Mononuclear cell (primary cell): ENCODE data around the gene PRSS33. TPM values are rescaled to one million over a fixed set of nuclear protein-coding genes. Genes with fewer than 3 reads are reported as not detected.

Experiments used
- H3K27me3 ChIP-seq: 2 replicates; pipeline ENCODE4 v1.6.0; 2011; ENCODE audit warnings: low read length, control low read depth; ENCODE audit not compliant: insufficient read depth
- H3K4me1 ChIP-seq: 2 replicates; pipeline ENCODE4 v1.5.1; 2011; ENCODE audit warnings: mild to moderate bottlenecking, low read length, control low read depth; ENCODE audit not compliant: insufficient read depth
- H3K4me3 ChIP-seq: 2 replicates; pipeline ENCODE4 v1.5.1; 2011; ENCODE audit warnings: mild to moderate bottlenecking, low read length, moderate library complexity
- H3K9me3 ChIP-seq: 2 replicates; pipeline ENCODE4 v1.5.1; 2011; ENCODE audit warnings: low read depth, mild to moderate bottlenecking, control low read depth, low read length
- total RNA-seq: library from RNA; depleted of rRNA; stranded (reverse); fragments of >200 nt; gene quantifications from one replicate; pipeline ENCODE4 v1.2.3, GENCODE V29; 2012

PRSS33 gene
- total RNA-seq, 1 donor, result not detected

DNA sequence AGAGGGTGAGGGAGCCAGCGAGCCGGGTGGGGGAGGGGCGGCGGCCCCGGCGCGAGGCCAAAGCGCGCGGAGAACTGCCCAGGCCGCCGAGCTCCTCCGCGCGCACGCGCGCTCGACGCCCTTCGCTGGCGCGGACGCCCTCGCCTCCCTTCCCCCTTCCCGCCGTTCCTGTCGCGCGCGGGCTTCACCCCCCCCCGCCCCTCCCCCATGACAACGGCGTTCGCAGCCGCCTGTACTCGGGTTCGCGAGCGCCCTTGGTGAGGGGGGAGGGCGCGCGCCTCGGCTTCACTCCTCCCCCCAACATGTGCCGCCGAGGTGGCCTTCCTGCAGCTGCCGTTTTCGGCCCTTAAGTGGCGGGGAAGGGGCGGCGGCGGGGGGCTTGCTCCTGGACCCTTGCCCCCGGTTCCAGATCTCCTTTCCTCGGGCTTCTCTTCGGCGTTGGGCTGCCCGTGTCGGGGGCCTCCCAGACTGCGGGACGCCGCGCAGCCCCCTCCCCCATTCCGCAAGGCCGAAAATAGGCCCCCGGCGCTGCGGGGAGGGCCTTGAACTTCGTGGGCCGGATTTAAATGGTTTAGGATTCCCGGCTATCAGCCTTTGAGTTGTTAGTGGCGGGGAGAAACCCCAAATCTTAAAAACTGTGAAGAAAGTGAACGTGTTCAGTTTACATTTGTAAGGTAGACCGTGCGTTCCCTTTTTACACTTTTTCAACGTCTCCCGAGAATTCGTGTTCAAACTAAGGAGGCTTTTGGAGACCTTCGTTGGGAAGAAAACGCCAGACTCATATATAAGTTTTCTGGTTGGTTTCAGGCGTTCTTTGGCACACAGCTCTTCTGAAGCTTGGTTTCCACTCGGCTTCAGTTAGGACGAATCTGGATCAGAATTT is 34.3 kb downstream of the PRSS33 start:
- Histone ChIP-seq H3K27me3 (no peaks in the 10 kb centered on the region), H3K9me3 (no peaks in the 10 kb centered on the region), H3K4me3 (peak overlapping the region; percentile 76), H3K4me1 (peaks cover 47% of the 10 kb centered on the region)

DNA sequence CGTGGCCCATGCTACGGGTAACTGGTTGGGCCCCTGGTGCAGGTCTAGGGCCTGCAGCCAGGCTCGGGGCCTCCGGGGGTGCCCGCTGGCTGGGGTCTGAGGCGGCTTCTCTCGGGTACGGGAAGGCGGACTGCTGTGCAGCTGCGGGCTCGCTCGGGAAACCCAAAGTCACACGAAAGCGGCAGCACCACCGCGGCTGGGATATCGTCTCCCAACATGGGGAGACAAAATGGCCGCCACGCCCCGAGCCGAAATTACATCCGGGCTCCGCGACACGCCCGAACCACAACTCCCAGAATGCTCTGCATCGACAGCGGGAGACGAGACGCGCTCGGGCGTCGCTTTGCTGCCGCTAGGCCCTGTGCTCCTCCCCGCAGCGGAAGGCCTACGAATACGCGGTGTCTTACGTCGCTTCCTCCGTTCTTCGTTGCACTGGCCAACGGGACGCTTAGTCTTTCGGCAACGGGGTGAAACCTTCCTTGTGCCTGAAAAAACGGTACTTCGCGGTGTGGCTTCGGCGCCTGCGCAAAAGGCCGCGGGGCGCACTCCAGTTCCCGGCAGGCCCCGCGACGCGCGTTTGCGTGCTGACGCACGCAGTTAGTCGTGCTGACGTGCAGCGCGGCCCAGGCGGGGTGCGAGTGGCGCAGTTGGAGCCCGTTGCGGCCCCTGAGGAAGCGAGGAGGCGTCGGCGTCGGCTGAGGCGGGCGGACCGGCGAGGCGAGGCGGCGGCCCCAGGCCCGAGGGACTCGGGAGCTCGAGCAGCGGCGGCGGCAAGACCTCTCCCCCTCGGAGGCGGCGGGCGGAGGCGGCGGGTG is 35.1 kb downstream of the PRSS33 start, which contains the start of gene SRRM2:
Gene SRRM2 (plus strand): TSS at position 604 of the 815 bp plus-strand sequence. CDS start 3,727 bp downstream, outside the sequence.
- H3K27me3 ChIP-seq, result no peaks in the 10 kb centered on the region
- peak within 1 kb of the TSS; percentile 76 for H3K4me3 ChIP-seq
- H3K4me1 ChIP-seq, result peaks cover 47% of the 10 kb centered on the region
- H3K9me3 ChIP-seq, result no peaks in the 10 kb centered on the region

DNA sequence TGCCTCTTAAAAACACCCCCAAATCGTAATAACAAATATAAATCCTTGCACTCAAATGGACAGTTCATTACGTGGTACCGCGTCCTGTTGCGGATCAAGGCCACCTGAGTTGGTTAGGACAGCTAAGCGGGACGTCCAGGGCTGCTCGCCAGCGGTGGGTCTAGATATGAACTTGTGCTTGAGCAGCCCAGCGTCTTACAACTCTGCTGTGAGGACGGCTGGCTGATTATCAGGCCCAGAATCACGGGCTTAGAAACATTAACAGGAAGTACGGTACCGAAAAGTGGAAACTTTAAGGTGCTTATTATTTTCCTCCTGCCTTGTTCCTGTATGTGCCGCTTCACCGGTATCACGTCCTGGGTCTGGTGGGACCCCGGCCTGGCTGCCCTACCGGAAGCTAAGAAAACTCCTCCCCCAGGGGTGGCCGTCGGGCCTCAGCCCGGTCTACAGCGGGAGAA is 35.8 kb downstream of the PRSS33 start:
- Histone ChIP-seq H3K9me3 (no peaks in the 10 kb centered on the region), H3K27me3 (no peaks in the 10 kb centered on the region), H3K4me3 (peak overlapping the region; percentile 76), H3K4me1 (peaks cover 47% of the 10 kb centered on the region)

DNA sequence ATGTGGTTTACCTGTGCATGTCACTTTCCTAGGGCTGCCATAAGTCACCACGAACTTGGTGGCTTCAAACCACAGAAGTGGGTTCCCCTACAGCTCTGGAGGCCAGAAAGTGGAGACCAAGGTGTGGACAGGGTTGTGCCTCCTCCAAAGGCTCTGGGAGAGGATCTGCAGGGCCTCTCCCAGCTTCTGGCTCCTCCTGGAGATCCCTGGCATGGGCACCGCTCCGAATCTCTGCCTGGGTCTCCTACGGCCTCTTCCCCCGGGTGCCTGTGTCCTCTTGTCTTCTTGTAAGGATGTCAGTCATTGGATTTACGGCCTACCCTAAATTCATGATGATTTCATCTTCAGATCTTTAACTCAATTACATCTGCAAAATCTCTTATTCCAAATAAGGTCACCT is 37.4 kb downstream of the PRSS33 start:
- peaks cover 31% of the 10 kb centered on the region for H3K4me1 ChIP-seq
- no peak overlapping the region for H3K4me3 ChIP-seq
- no peaks in the 10 kb centered on the region for H3K9me3 ChIP-seq
- H3K27me3 ChIP-seq, result no peaks in the 10 kb centered on the region

DNA sequence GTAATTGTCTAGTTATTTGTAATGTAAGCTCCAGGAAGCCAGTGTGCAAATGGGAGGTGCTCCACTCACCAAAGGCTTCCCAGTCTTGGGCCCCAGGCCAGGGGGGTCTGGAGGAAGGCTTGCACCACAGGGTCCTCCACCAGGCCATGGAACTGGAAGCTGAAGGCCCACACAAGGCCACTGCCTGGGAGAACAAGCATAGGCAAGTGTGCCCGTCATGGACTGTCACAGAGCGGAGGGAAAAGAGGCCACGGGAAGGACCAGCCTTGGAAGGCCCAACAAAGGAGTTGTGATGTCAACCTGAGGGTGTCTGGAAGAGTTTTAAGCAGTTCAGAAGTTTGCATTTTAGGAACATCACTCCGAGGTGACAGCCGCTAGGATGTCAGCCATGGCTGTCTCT is 37.9 kb downstream of the PRSS33 start:
- Histone ChIP-seq H3K9me3 (no peaks in the 10 kb centered on the region), H3K4me1 (peaks cover 26% of the 10 kb centered on the region), H3K27me3 (no peaks in the 10 kb centered on the region), H3K4me3 (no peak overlapping the region)

DNA sequence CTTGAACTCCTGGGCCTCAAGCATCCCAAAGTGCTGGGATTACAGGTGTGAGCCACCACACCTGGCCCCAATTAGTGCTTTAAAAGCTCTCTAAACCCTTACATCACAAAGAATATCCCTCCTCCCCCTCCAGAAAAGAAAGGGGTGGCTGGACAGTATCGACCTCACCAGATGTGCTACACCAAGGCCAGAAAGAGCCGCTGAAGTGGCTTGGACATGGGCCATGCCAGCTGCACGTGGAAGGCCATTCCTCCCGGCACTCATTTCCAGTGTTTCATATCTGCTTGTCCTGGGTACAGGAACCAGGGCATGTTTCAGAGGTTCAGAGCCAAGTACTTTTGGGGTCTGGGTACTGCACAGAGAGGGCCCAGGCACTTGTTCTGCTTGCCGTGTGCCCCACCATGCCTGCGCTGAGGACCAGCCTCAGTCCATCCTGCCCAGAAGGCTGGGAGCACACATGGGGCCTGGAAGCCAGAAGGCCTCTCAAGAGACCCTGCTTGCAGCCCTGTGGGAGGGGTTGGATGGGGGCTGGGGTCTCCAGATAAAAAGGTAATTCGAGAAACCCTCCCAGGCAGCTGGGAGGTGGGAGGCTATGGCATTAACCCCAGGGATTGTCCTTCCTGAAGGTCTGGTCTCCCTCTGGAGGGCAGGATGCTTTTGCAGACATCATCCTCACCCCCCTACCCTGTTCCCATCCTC is 38.5 kb downstream of the PRSS33 start:
- H3K27me3 ChIP-seq, result no peaks in the 10 kb centered on the region
- H3K4me3 ChIP-seq, result no peak overlapping the region
- no peaks in the 10 kb centered on the region for H3K9me3 ChIP-seq
- peaks cover 20% of the 10 kb centered on the region for H3K4me1 ChIP-seq

DNA sequence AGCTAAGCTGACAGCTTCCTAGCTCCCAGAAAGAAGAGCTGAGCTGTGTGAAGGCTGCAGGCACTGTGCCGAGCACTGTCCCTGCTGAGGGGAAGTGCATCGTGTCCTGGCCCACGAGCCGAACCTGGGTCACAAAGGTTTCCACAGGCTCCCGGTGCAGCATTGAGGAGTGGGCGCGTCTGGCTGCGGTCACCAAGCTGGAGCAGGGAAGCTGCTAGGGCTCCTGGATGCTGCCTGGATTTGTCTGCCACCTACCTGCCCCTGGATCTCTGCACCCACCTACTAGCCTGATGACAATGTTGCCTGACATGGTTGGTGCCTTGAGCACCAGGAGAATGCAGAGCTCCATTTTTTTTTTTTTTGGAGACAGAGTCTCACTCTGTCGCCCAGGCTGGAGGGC is 41.4 kb downstream of the PRSS33 start:
- peaks cover 1% of the 10 kb centered on the region for H3K4me1 ChIP-seq
- H3K9me3 ChIP-seq, result no peaks in the 10 kb centered on the region
- H3K27me3 ChIP-seq, result no peaks in the 10 kb centered on the region

DNA sequence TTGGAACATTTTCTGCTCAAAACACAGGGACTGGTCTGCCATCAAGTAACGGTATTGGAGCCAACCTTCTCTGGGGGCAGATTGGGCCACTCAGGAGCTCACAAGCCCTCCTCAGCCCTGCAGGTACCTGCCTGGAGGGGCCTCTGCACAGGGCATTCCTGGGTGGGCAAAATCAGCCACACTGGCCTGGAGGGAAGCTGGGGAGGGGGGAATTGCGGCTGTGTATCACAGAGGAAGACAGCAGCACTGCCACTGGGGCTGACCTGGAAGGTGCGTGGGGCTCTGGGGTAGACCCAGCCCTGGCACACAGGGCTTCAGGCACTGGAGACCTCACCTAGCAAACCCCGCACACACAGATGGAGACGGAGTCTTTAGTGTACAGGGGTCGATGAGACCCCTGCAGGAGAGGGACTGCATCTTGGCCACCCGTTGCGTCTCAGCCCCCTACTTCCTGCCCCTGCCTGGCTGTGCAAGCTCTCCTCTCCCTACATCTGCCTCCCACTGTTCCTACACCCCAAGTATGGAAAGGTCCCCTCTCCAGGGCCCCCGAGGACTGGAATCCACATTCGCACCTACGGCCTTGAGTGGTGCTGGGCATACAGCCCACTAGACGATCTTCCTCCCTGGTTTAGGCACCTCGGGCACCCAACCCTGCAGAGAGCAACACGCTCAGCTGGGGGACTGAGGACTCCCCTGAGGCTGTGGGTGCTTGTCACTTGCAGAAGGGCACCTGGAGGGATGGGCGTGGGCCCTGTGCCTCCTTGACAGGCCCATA is 42.1 kb downstream of the PRSS33 start:
- no peaks in the 10 kb centered on the region for H3K27me3 ChIP-seq
- no peak overlapping the region for H3K4me3 ChIP-seq
- no peaks in the 10 kb centered on the region for H3K4me1 ChIP-seq
- H3K9me3 ChIP-seq, result no peaks in the 10 kb centered on the region

More for the DNA sequence above, 41.4 kb downstream of the PRSS33 start:
- no peak overlapping the region for H3K4me3 ChIP-seq

DNA sequence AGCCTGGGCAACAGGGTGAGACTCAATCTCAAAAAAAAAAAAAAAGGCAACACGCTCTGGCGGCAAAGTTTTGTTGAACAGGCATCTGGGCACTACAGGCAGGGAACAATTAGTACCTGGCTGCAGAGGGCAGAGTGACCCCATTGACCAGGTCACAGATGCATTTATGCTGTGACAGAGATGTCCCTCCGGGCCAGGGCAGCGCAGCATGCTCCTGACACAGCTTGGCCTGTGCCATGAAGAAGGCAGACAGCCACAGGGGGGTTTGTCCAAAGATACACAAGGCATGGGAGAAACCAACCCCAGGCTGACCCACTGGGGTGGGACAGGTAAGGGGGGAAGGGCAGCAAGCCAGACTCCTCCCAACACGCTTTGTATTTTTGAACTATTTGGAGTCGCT is 42.6 kb downstream of the PRSS33 start:
- Histone ChIP-seq H3K27me3 (no peaks in the 10 kb centered on the region), H3K4me3 (no peak overlapping the region), H3K9me3 (no peaks in the 10 kb centered on the region), H3K4me1 (no peaks in the 10 kb centered on the region)

DNA sequence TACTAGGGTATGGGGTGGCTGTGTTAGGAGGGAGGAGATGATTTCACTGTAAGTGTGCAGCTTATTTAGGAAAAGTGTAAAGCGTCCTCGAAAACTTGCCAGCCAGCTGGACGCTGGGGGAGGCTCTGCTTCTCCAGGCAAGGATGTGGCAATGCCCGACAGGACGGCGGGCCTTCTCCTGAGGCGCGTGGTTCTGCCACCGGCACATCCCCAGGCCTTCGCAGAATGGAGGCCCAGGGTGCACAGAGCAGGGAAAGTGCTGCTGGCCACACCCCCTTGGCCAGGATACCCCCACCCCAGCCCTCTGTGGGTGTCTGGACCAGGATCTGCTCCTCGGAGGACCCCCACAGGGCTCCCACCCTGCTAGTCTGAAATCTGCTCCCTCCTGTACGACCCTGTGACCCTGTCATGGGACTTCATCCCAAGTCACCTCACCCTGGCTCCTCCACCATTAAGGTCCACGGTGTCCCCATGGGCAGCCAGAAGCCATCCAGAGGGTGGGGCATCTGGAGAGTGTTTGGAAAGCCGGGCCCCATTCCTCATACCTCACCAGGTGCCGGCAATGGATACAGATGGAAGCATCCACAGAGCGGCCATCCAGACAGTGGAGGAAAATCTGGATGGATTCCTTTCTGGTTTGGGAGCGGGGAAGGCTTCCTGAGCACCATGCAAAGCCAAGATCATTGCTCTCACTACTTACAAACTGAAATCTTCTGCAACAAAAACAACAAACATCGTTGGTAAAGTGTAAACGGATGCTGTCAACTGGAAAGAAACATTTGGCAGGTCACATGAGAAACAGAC is 44.2 kb downstream of the PRSS33 start:
- Histone ChIP-seq H3K27me3 (no peaks in the 10 kb centered on the region), H3K4me1 (no peaks in the 10 kb centered on the region), H3K9me3 (no peaks in the 10 kb centered on the region), H3K4me3 (no peak overlapping the region)

DNA sequence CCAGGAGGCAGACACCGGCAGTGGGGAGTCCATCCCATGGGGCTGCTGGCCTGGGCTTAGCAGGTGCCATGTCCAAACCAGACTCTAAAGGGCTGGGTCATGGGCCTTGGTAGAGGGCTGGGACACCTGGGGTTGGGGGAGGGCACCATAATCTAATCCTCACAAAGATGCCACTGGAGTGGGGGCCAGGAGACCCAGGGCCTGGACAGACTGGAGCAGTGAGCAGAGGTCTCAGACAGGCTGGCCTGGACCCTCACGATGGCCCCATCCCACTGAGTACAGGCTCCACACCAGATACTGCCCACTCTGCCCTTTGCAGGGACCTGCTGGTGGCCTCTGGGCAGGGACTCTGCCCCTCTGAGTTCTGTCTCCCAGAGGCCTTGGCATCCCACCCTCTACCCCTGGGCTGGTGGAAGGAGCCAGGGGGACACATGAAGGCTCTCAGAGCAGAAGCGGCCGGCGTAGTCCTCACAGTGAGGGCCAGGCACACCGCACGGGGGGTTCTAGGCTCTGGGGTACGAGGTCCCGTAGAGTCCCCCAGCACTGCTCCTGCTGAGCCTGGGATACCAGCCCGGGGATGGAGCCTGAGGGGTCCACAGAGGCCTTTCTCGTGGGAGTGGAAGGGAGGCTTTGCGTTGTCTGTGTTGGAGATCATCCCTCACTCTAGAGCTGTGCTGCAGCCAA is 44.9 kb downstream of the PRSS33 start:
- no peaks in the 10 kb centered on the region for H3K9me3 ChIP-seq
- H3K4me1 ChIP-seq, result no peaks in the 10 kb centered on the region
- H3K4me3 ChIP-seq, result no peak overlapping the region
- H3K27me3 ChIP-seq, result no peaks in the 10 kb centered on the region

DNA sequence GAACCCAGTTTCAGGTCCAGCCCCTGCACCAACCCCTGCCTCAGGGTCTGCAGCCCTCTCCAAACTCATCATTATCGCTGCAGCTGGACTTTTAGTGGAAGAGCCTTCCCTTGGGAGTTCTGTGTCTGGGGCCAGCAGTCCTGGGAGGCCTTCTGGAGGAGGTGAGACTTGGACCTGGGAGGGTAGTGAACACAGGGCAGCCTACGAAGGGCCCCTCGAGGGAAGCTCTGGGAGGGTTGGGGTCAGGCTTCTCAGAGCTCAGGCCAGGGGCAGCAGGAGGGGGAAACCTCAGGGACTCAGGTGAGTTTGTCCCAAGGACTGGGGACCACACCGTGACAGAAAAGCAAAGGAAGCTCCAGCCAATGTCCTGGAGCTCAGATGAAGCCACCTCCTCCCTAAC is 46.2 kb downstream of the PRSS33 start:
- Histone ChIP-seq H3K9me3 (no peaks in the 10 kb centered on the region), H3K4me1 (no peaks in the 10 kb centered on the region), H3K27me3 (no peaks in the 10 kb centered on the region), H3K4me3 (no peak overlapping the region)

DNA sequence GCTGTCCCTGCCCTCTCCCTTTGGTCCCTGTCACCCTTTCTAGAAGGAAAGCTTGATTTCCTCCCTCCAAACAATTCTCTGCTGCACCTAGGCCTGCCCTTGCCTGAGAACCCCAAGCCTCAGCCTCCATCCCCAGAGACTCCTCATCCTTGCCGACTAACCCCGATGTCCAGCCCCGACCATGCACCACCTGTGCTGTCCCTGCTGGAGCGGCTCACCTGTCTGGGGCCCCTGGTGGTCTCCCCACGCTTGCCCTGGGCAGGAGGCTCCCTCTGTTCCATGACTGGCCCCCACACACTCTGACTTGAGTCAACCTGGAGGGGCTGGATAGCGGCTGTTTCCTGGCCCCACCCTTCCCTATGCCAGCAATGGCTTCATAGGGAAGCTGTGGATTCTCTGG is 46.9 kb downstream of the PRSS33 start:
- H3K9me3 ChIP-seq, result no peaks in the 10 kb centered on the region
- H3K27me3 ChIP-seq, result no peaks in the 10 kb centered on the region
- no peak overlapping the region for H3K4me3 ChIP-seq
- no peaks in the 10 kb centered on the region for H3K4me1 ChIP-seq
